ENCODE data around the gene KRTAP4-7.
"Not testable (repeated sequence)": the region's sequence is repeated elsewhere in the genome, so short reads cannot be mapped to it uniquely, and the experiment has no call there.

DNA sequence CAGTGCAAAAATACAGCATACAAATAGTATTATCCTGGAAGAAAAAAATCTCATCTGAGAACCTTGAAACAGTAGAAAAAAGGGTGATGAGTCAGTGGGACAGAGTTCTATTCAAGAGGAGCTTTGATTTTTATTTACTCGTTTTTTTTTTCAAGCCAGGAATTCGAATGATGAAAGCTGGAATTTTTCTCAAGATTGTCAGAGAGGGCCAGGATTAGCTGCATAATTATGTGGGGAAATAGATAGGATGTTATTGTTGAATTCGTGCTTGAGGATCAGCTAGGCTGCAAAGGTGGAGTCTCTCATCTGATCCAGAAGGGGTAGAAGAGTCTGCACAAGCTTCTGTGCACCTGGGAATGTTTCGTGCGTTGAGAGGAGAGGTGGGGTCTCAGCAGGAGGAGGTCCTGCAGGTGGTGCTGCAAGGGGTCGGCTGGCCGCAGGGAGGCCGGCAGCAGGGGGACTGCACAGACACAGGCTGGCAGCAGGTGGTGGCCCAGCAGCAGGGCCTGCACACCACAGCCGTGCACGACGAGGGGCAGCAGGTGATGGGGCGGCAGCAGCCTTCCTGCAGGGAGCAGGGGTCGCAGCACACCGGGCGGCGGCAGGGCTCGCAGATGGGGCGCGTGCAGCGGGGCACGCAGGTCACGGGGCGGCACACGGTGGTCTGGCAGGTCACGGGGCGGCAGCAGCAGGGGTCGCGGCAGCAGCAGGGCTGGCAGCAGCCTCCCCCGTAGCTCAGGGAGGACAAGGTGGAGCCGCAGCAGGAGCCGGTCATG, 24.5 kb upstream of the KRTAP4-7 start:
- TF ChIP-seq, protein P1, sequence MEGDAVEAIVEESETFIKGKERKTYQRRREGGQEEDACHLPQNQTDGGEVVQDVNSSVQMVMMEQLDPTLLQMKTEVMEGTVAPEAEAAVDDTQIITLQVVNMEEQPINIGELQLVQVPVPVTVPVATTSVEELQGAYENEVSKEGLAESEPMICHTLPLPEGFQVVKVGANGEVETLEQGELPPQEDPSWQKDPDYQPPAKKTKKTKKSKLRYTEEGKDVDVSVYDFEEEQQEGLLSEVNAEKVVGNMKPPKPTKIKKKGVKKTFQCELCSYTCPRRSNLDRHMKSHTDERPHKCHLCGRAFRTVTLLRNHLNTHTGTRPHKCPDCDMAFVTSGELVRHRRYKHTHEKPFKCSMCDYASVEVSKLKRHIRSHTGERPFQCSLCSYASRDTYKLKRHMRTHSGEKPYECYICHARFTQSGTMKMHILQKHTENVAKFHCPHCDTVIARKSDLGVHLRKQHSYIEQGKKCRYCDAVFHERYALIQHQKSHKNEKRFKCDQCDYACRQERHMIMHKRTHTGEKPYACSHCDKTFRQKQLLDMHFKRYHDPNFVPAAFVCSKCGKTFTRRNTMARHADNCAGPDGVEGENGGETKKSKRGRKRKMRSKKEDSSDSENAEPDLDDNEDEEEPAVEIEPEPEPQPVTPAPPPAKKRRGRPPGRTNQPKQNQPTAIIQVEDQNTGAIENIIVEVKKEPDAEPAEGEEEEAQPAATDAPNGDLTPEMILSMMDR (conservative IDR thresholded peaks at IDR 0.05; ENCODE audit: low read depth, low read length) = not testable (repeated sequence)
- TF ChIP-seq EZH2 (IDR thresholded peaks at IDR 0.05; ENCODE audit: low read length, unreplicated experiment) = not testable (repeated sequence)

Data from PC-3 (cell line).